Measurements from ENCODE around the gene PPP1R12B.

GRCh38 chr1:202599669-202600431 is 251.4 kb downstream of the PPP1R12B start:
- TF ChIP-seq CTCF (IDR thresholded peaks at IDR 0.05; ENCODE audit: low read depth, low read length, poor library complexity, severe bottlenecking) = peak; percentile 76
- TF ChIP-seq EZH2phosphoT487 (IDR thresholded peaks at IDR 0.05; ENCODE audit: borderline replicate concordance, low read length) = no peak
